ENCODE measurements around the gene ANKRD6. TPM values are rescaled to one million over a fixed set of nuclear protein-coding genes. Genes with fewer than 3 reads are reported as not detected.

The ANKRD6 gene
- total RNA-seq, 1 experiment from 2014 or later = 5.6 TPM

DNA sequence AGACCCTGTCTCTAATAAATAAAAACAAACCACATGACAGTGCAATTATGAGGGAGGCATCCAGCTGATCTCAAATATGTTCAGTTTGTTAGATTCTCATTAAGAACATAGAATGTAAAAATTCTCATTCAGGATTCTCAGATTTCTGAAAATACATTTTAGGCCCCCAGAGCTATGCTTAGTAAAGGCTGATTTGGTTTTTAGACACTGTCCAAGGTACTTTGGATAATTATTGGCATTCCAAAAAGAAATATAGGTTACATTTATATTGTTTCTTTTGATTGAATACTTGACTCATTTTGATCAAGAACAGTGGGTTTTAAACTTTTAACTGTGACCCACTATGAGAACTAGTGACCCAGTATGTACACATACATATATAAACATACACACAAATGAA lies 55.5 kb downstream of the ANKRD6 start:
- Histone ChIP-seq H3K9ac (ENCODE audit: low read length) (no peak overlapping the region), H3K4me1 (ENCODE audit: insufficient read depth, low read length) (no peaks in the 10 kb centered on the region), H2AFZ (ENCODE audit: low read length) (no peak overlapping the region), H3K9me3 (ENCODE audit: low read length) (no peaks in the 10 kb centered on the region), H3K4me2 (ENCODE audit: low read length) (no peak overlapping the region), H3K27me3 (ENCODE audit: low read length) (no peaks in the 10 kb centered on the region), H3K79me2 (ENCODE audit: low read length) (no peaks in the 10 kb centered on the region), H3K27ac (ENCODE audit: low read length) (no peak overlapping the region), H3K4me3 (ENCODE audit: low read length) (no peak overlapping the region), H4K20me1 (ENCODE audit: low read length) (no peaks in the 10 kb centered on the region), H3K9me2 (replicated peaks; ENCODE audit: low read length) (no peaks in the 10 kb centered on the region), H3F3A (ENCODE audit: low read length, unreplicated experiment) (no peaks in the 10 kb centered on the region), H3K36me3 (ENCODE audit: low read depth, low read length) (no peaks in the 10 kb centered on the region)
- no peak for TF ChIP-seq EZH2 (IDR thresholded peaks at IDR 0.05; ENCODE audit: low read length, unreplicated experiment)
- TF ChIP-seq, protein P1, sequence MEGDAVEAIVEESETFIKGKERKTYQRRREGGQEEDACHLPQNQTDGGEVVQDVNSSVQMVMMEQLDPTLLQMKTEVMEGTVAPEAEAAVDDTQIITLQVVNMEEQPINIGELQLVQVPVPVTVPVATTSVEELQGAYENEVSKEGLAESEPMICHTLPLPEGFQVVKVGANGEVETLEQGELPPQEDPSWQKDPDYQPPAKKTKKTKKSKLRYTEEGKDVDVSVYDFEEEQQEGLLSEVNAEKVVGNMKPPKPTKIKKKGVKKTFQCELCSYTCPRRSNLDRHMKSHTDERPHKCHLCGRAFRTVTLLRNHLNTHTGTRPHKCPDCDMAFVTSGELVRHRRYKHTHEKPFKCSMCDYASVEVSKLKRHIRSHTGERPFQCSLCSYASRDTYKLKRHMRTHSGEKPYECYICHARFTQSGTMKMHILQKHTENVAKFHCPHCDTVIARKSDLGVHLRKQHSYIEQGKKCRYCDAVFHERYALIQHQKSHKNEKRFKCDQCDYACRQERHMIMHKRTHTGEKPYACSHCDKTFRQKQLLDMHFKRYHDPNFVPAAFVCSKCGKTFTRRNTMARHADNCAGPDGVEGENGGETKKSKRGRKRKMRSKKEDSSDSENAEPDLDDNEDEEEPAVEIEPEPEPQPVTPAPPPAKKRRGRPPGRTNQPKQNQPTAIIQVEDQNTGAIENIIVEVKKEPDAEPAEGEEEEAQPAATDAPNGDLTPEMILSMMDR (conservative IDR thresholded peaks at IDR 0.05; ENCODE audit: low read depth, low read length) = no peak
- TF ChIP-seq EZH2phosphoT487 (IDR thresholded peaks at IDR 0.05; ENCODE audit: borderline replicate concordance, low read length) = no peak
- intact Hi-C loops (cut with micrococcal nuclease) = no loop called here
- BruUV-seq (replicated peaks) = no TSS peak
- ChIA-PET CTCF (no interaction called here), POLR2A (ENCODE audit: unreplicated experiment) (no interaction called here)
- no peak for ATAC-seq
- DNase-seq = no peak

DNA sequence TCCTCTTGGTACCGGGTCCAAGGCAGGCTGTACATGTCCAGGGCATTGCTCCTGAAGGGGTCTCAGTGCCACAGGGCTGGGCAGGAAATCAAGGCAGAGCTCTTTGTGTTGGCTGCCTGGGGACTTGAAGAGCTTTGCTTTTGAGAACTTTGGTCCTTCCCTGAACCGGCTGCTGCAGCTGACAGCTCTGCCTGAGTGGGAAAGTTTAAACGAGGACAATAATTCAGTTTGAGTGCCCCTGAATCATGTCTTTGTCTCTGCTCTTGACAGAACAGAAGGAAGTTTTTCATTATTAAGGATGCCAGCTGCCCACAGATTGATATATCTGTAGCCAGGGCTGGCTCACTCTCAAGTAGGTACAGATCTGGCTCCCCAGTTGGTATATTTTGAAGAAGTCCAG lies 56.1 kb downstream of the ANKRD6 start:
- ATAC-seq (no peak), DNase-seq (no peak)
- H3K27me3 ChIP-seq (ENCODE audit: low read length) = no peaks in the 10 kb centered on the region
- no peaks in the 10 kb centered on the region for H3F3A ChIP-seq (ENCODE audit: low read length, unreplicated experiment)
- no peak overlapping the region for H2AFZ ChIP-seq (ENCODE audit: low read length)
- no peak overlapping the region for H3K27ac ChIP-seq (ENCODE audit: low read length)
- ChIA-PET POLR2A (ENCODE audit: unreplicated experiment) (no interaction called here), CTCF (no interaction called here)
- intact Hi-C loops (cut with micrococcal nuclease) = no loop called here
- no TSS peak for BruUV-seq (replicated peaks)
- no peak overlapping the region for H3K4me2 ChIP-seq (ENCODE audit: low read length)
- H3K9ac ChIP-seq (ENCODE audit: low read length) = no peak overlapping the region
- H4K20me1 ChIP-seq (ENCODE audit: low read length) = no peaks in the 10 kb centered on the region
- no peaks in the 10 kb centered on the region for H3K4me1 ChIP-seq (ENCODE audit: insufficient read depth, low read length)
- no peaks in the 10 kb centered on the region for H3K36me3 ChIP-seq (ENCODE audit: low read depth, low read length)
- H3K79me2 ChIP-seq (ENCODE audit: low read length) = no peaks in the 10 kb centered on the region
- no peaks in the 10 kb centered on the region for H3K9me2 ChIP-seq (replicated peaks; ENCODE audit: low read length)
- H3K9me3 ChIP-seq (ENCODE audit: low read length) = no peaks in the 10 kb centered on the region
- TF ChIP-seq EZH2phosphoT487 (IDR thresholded peaks at IDR 0.05; ENCODE audit: borderline replicate concordance, low read length) = no peak
- no peak for TF ChIP-seq EZH2 (IDR thresholded peaks at IDR 0.05; ENCODE audit: low read length, unreplicated experiment)
- TF ChIP-seq, protein P1 (conservative IDR thresholded peaks at IDR 0.05; ENCODE audit: low read depth, low read length) = no peak
- H3K4me3 ChIP-seq (ENCODE audit: low read length) = no peak overlapping the region

DNA sequence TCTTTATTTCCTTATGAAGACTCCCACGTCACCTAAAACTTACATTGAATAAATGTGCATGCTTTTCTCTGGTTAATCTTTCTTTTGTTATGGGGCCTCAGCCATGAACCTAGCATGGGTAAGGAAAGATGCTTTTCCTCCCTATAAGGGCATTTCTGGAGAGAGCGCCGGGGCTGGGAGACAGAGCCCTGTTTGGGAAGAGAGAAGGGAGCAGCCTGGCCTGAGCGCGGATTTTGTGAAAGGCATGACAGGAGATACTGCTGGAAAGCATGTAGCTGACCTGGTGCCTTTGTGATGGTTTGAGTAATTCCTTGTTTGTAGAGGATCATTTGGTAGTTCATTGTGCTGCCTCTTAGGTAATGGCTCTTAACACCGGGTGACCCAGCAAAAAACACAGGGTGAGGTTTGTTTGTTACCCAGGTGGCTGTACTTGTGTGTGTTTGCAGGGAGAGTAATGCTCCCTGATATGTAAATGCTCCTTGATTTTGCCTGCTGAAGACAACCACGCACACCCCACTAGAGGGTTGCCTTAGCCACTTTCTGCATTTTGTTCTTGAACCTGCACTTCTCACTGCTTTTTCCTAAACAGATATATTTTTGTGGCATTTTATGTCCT lies 59.2 kb downstream of the ANKRD6 start:
- Histone ChIP-seq H3K9ac (ENCODE audit: low read length) (no peak overlapping the region), H4K20me1 (ENCODE audit: low read length) (no peaks in the 10 kb centered on the region), H3K79me2 (ENCODE audit: low read length) (no peaks in the 10 kb centered on the region), H3K4me3 (ENCODE audit: low read length) (no peak overlapping the region), H3K27ac (ENCODE audit: low read length) (no peak overlapping the region), H3K4me1 (ENCODE audit: insufficient read depth, low read length) (no peaks in the 10 kb centered on the region), H3K9me3 (ENCODE audit: low read length) (no peaks in the 10 kb centered on the region), H3K27me3 (ENCODE audit: low read length) (no peaks in the 10 kb centered on the region), H2AFZ (ENCODE audit: low read length) (no peak overlapping the region), H3K9me2 (replicated peaks; ENCODE audit: low read length) (no peaks in the 10 kb centered on the region), H3K36me3 (ENCODE audit: low read depth, low read length) (no peaks in the 10 kb centered on the region), H3K4me2 (ENCODE audit: low read length) (no peak overlapping the region), H3F3A (ENCODE audit: low read length, unreplicated experiment) (no peaks in the 10 kb centered on the region)
- ChIA-PET POLR2A (ENCODE audit: unreplicated experiment) (no interaction called here), CTCF (no interaction called here)
- BruUV-seq (replicated peaks) = no TSS peak
- ATAC-seq = no peak
- TF ChIP-seq EZH2 (IDR thresholded peaks at IDR 0.05; ENCODE audit: low read length, unreplicated experiment) = no peak
- no peak for TF ChIP-seq EZH2phosphoT487 (IDR thresholded peaks at IDR 0.05; ENCODE audit: borderline replicate concordance, low read length)
- TF ChIP-seq, protein P1 (conservative IDR thresholded peaks at IDR 0.05; ENCODE audit: low read depth, low read length) = no peak
- DNase-seq = no peak
- intact Hi-C loops (cut with micrococcal nuclease) = no loop called here

All from PC-3 (cell line).